ENCODE measurements around the gene PALM3. TPM values are rescaled to one million over a fixed set of nuclear protein-coding genes. Genes with fewer than 3 reads are reported as not detected.

The PALM3 gene, protein sequence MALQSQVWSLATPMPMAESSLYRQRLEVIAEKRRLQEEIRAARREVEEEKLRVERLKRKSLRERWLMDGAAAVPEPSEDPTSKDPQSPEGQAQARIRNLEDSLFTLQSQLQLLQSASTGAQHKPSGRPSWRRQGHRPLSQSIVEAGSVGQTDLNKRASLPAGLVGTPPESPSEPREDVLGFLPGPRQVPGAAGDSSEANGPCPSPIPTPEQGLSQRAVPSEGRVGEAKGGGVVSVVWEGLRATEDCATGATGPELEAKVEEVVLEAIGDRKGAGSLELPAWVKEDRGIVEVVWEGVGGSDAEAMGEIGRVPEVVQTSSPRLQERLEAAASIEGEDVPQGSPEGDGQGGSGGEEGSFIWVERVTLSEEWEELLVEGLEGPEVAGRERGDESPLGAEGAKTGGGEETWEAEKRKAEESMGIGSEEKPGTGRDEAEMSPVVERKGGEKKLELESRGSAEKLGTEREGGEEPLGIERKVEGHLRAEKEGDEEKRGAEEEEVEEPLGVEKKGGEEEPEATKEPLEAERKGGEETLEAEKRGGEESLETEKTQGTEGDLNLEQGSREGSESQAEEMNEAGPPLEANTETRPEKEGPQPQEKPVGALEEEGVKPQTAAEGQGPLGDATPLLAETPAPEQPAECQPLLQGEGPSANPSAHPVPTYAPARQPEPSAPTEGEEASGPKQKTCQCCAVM
- 1.7 to 3.1 TPM (median 1.8 TPM) in 5 replicates for total RNA-seq (2022; extraction: Qiagen RNA extraction; ENCODE audit: low read depth)

DNA sequence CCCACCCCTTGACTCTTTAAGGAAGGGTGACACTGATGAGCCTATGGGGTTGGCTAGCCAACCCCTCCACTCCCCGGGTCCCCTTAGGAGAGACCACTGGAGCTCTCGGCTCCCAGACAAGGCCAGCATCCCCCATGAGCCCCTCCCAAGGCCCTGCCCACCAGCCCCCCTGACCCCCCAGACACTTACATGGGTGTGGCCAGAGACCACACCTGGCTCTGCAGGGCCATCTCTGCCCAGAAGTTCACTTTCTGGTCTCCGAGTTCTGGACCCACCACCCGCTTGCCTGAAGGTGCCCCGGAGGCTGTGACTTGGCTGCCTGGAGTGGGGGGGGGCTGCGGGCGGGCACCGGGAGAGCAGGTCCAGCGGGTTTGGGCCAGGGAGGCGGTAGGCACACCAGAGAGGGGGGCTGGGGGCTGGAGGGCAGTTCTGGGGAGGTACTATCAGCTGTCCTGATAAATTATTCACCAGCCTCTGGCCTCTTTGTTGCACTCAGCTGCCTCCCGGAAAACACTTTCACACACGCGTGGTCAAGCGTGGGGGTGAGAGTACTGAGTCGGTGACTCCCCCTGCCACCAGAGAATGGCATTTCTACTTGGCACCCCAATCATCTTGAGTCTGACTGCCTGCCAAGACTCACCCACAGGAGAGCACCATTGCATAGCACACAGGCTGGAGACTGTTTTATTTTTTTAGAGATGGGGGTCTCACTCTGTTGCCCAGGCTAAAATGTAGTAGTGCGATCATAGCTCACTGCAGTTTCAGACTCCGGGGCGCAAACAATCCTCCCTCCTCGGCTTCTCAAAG lies at the start of gene PALM3:
TSS of gene PALM3 (minus strand) at position 326 of the 807 bp plus-strand sequence. CDS start at position 230, 96 bp downstream.

GRCh38 chr19:14090509-14091080 lies 28.7 kb upstream of the PALM3 start, which contains the start of gene SAMD1:
Gene SAMD1, minus strand, starts transcription at chr19:14090751.

GRCh38 chr19:14085309-14085995 lies 23.6 kb upstream of the PALM3 start, which contains the start of gene C19orf67:
Gene C19orf67, minus strand, starts transcription at chr19:14085783. Its CDS starts 156 bp downstream, at chr19:14085627.

DNA sequence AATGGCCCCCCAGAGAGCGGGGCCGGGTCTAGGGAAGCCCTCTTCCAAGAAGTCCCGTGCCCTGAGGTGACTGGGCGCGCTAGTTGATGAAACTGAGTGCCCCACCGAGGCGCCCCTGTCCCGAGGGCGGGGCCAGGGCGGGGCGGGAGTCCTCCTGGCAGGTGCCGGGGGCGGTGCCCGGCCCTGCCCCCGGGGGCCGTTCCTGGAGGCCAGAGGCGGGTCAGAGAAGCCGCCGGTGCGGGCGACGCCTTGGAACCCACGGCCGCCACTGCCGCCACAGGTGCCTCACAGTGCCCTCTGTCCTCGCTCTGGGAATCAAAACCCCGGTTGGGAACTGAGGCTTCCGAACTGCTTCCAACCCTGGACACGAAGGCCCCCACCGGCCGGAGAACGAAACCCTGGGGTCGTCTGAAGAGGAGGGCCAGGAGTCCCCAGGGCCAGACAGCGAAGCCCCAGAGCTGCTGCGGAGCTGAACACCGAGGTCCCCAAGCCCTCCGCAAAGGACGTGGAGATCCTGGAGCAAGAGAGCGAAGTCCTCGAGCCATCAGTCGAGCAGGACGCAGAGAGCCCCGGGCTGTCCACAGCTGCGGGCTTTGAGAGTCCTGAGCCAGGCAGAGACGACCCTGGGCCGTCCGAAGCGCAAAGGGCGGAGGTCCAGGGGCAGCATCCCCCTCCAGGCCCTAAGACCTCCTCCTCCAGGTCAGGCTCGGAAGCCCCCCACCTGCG lies 10.8 kb upstream of the PALM3 start, which contains the start of gene MISP3:
TSS of gene MISP3 (plus strand) at position 252 of the 726 bp plus-strand sequence. CDS start 524 bp downstream, outside the sequence.

DNA sequence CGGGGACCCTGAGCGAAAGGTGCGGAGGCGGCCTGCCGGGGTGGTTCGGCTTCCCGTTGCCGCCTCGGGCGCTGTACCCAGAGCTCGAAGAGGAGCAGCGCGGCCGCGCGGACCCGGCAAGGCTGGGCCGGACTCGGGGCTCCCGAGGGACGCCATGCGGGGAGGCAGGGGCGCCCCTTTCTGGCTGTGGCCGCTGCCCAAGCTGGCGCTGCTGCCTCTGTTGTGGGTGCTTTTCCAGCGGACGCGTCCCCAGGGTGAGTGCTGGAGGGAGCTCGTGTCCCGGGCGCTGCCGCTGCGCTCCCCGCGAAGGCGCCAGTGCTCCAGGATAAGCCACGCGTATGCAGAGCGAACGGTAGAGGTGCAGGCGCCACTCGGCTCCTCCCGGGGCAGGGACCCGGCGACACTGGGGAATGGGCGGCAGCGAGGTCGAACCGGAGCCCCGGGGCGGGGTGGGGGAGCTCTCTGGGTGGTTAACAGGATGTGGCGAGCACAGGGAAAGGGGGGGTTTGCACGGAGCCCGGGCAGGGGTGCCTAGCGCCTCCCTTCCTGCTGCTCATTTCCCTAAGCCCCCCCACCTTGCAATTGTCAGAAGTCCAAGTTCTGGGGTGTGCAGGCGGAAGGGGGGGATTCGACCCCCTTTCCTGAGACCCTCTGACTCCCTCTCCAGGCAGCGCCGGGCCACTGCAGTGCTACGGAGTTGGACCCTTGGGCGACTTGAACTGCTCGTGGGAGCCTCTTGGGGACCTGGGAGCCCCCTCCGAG lies 30.0 kb downstream of the PALM3 start, which contains the start of gene IL27RA:
TSS of gene IL27RA (plus strand) at position 44 of the 762 bp plus-strand sequence. CDS start at position 155, 111 bp downstream.

DNA sequence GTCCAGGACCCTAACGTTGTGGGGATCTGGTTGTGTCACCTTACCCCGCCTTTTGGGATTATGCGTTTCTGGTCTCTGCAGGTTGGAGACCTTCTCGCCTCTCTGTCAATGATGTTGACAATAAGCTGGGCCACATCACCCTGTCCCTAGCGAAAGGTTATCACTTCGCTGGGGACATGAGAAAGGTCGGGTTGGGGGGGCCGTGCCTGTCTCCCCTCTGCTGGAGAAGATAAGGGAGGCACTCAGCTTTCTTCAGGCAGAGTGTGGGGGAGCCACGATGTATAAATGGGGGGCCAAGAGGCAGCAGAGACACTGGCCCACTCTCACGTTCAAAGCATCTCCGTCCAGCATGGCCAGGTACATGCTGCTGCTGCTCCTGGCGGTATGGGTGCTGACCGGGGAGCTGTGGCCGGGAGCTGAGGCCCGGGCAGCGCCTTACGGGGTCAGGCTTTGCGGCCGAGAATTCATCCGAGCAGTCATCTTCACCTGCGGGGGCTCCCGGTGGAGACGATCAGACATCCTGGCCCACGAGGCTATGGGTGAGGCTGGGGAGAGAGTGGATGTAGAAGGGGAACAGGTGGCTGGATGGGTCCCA lies 33.9 kb downstream of the PALM3 start, which contains the start of gene RLN3:
TSS of gene RLN3 (plus strand) at position 293 of the 595 bp plus-strand sequence. CDS start at position 350, 57 bp downstream.

GRCh38 chr19:14006085-14006765 lies 55.7 kb downstream of the PALM3 start, which contains the start of gene RFX1:
Gene RFX1, minus strand, starts transcription at chr19:14006320. Its CDS starts 12,477 bp downstream, at chr19:13993843.

Other genes starting within 250 kb of the PALM3 start
- 2.0 to 3.6 TPM (median 3.1 TPM) in 5 replicates for gene NANOS3, start 184.9 kb downstream of the PALM3 start, total RNA-seq (2022; extraction: Qiagen RNA extraction; ENCODE audit: low read depth)
- 0.17 to 1.0 TPM (median 0.32 TPM) in 4 of 5 replicates, not detected in the other for gene BRME1, start 156.0 kb downstream of the PALM3 start, total RNA-seq (2022; extraction: Qiagen RNA extraction; ENCODE audit: low read depth)
- 7.9 to 10.0 TPM (median 9.3 TPM) in 5 replicates for gene CC2D1A, start 155.9 kb downstream of the PALM3 start, total RNA-seq (2022; extraction: Qiagen RNA extraction; ENCODE audit: low read depth)
- gene PODNL1, start 123.7 kb downstream of the PALM3 start, total RNA-seq (2022; extraction: Qiagen RNA extraction; ENCODE audit: low read depth), result 0.71 to 1.5 TPM (median 1.4 TPM) in 5 replicates
- gene DCAF15, start 109.6 kb downstream of the PALM3 start, total RNA-seq (2022; extraction: Qiagen RNA extraction; ENCODE audit: low read depth), result 15.8 to 21.1 TPM (median 20.0 TPM) in 5 replicates
- 4.2 to 6.1 TPM (median 5.1 TPM) in 5 replicates for gene RFX1, start 55.8 kb downstream of the PALM3 start, total RNA-seq (2022; extraction: Qiagen RNA extraction; ENCODE audit: low read depth)
- gene RLN3, start 33.9 kb downstream of the PALM3 start, total RNA-seq (2022; extraction: Qiagen RNA extraction; ENCODE audit: low read depth), result not detected in 5 replicates
- 8.3 to 10.3 TPM (median 9.6 TPM) in 5 replicates for gene IL27RA, start 30.3 kb downstream of the PALM3 start, total RNA-seq (2022; extraction: Qiagen RNA extraction; ENCODE audit: low read depth)
- gene MISP3, start 10.7 kb upstream of the PALM3 start, total RNA-seq (2022; extraction: Qiagen RNA extraction; ENCODE audit: low read depth), result 2.3 to 4.2 TPM (median 3.9 TPM) in 5 replicates
- gene C19orf67, start 23.7 kb upstream of the PALM3 start, total RNA-seq (2022; extraction: Qiagen RNA extraction; ENCODE audit: low read depth), result not detected in 5 replicates
- 28.6 to 41.4 TPM (median 36.4 TPM) in 5 replicates for gene SAMD1, start 28.7 kb upstream of the PALM3 start, total RNA-seq (2022; extraction: Qiagen RNA extraction; ENCODE audit: low read depth)
- 28.1 to 36.6 TPM (median 32.7 TPM) in 5 replicates for gene PRKACA, start 55.7 kb upstream of the PALM3 start, total RNA-seq (2022; extraction: Qiagen RNA extraction; ENCODE audit: low read depth)
- 29.1 to 32.6 TPM (median 30.7 TPM) in 5 replicates for gene ASF1B, start 74.5 kb upstream of the PALM3 start, total RNA-seq (2022; extraction: Qiagen RNA extraction; ENCODE audit: low read depth)
- 3.4 to 6.2 TPM (median 4.8 TPM) in 5 replicates for gene ADGRL1, start 144.1 kb upstream of the PALM3 start, total RNA-seq (2022; extraction: Qiagen RNA extraction; ENCODE audit: low read depth)